Panc1 (cell line): ENCODE data around the gene DDX41. TPM values are rescaled to one million over a fixed set of nuclear protein-coding genes. Genes with fewer than 3 reads are reported as not detected.

ENCODE experiments used
- ATAC-seq: fragments of 200-7000 bp; cut with Tn5 transposase; 2 replicates; pipeline ENCODE4 v1.9.1; 2020; ENCODE audit warnings: mild to moderate bottlenecking, moderate library complexity
- BruUV-seq: library from RNA; stranded (reverse); fragments of 400-500 nt; replicated peaks from 2 replicates; lab custom pipeline; 2021; lab: Mats Ljungman, UMichigan
- CTCF ChIA-PET: fragments of 300-600 bp; sonication (Branson Sonifier 250); formaldehyde crosslinking; loops from one replicate; lab custom pipeline; 2022; ENCODE audit warnings: antibody characterized with exemption; lab: Charles Lee
- POLR2A ChIA-PET: fragments of 300-600 bp; sonication (Branson Sonifier 250); formaldehyde crosslinking; loops from one replicate; lab custom pipeline; 2022; ENCODE audit warnings: antibody characterized with exemption; lab: Charles Lee
- DNase-seq: peaks from one replicate; pipeline ENCODE4 v3.0.0-alpha.2; 2010; ENCODE audit warnings: low read depth, low spot score
- H3K27ac ChIP-seq: 2 replicates; pipeline ENCODE4 v1.5.1; 2011; ENCODE audit warnings: mild to moderate bottlenecking, low read length, inconsistent platforms
- H3K27me3 ChIP-seq: fragments of 200-500 bp; sonication (Bioruptor generic); 2 replicates; pipeline ENCODE4 v1.6.0; 2014; ENCODE audit warnings: low read length, inconsistent platforms; ENCODE audit not compliant: control insufficient read depth, insufficient read depth
- H3K36me3 ChIP-seq: fragments of 200-500 bp; sonication (Bioruptor generic); 2 replicates; pipeline ENCODE4 v1.5.1; 2014; ENCODE audit warnings: inconsistent platforms, mild to moderate bottlenecking, low read length, moderate library complexity; ENCODE audit not compliant: control insufficient read depth, insufficient read depth
- H3K4me1 ChIP-seq: 2 replicates; pipeline ENCODE4 v1.5.1; 2011; ENCODE audit warnings: inconsistent platforms, mild to moderate bottlenecking, low read length, moderate library complexity; ENCODE audit not compliant: control insufficient read depth, insufficient read depth
- H3K4me3 ChIP-seq, 2 experiments: 2 replicates each; pipeline ENCODE4 v1.5.1; 2011 to 2012; ENCODE audit warnings: low read depth in 2 of 2, low read length in 2 of 2, mild to moderate bottlenecking in 2 of 2, inconsistent platforms in 1 of 2, moderate library complexity in 1 of 2
- H3K9me3 ChIP-seq: fragments of 200-500 bp; sonication (Bioruptor generic); 2 replicates; pipeline ENCODE4 v1.5.1; 2014; ENCODE audit warnings: low read depth, mild to moderate bottlenecking, inconsistent platforms, low read length, moderate library complexity; ENCODE audit not compliant: control insufficient read depth, insufficient read depth
- CTCF ChIP-seq: fragments of 450-650 bp; IDR thresholded peaks from 2 replicates; pipeline ENCODE4 v1.5.1; 2017; ENCODE audit warnings: mild to moderate bottlenecking
- POLR2AphosphoS5 ChIP-seq: IDR thresholded peaks from 2 replicates; pipeline ENCODE4 v1.6.1; 2012; ENCODE audit warnings: mild to moderate bottlenecking, low read depth, low read length, moderate library complexity
- REST ChIP-seq, 2 experiments: IDR thresholded peaks; 2 replicates each; pipeline ENCODE4 v1.6.1; 2011 to 2012; ENCODE audit warnings: low read depth in 2 of 2, control low read depth in 1 of 2, low read length in 1 of 2, mild to moderate bottlenecking in 1 of 2, moderate library complexity in 1 of 2; ENCODE audit not compliant: insufficient read depth in 1 of 2
- SIN3A ChIP-seq: IDR thresholded peaks from 2 replicates; pipeline ENCODE4 v1.6.1; 2012; ENCODE audit warnings: low read depth, mild to moderate bottlenecking, low read length, moderate library complexity, borderline replicate concordance; ENCODE audit not compliant: insufficient read depth
- TCF7L2 ChIP-seq: IDR thresholded peaks from 2 replicates; pipeline ENCODE4 v1.6.1; 2011; ENCODE audit warnings: mild to moderate bottlenecking, low read depth, low read length, inconsistent platforms
- in situ Hi-C: cut with HindIII; loops from 2 replicates; pipeline ENCODE4 v1.10.0; 2016; ENCODE audit warnings: low sequenced_read_pairs, low pct_unique_long_range_greater_than_20kb
- intact Hi-C: fragments of 100-400 bp; cut with micrococcal nuclease; formaldehyde crosslinking; loops from one replicate; pipeline ENCODE4 v1.10.0; 2022; ENCODE audit not compliant: unreplicated experiment
- total RNA-seq: library from RNA; stranded (reverse); gene quantifications from one replicate; pipeline ENCODE4 v1.2.1, GENCODE V29; 2021; ENCODE audit not compliant: unreplicated experiment

DDX41 gene
- total RNA-seq, 1 experiment from 2014 or later: 111 TPM

- no peak for DNase-seq
- in situ Hi-C loops: no loop called here
- CTCF ChIA-PET: interaction anchor here (0.6 kb wide), 1 partner anchor 17 kb away, joined by 5 read pairs; no protein-coding TSS in a partner anchor
- peaks cover 22% of the 10 kb centered on the region for H3K4me1 ChIP-seq
- ATAC-seq: no peak
- no peaks in the 10 kb centered on the region for H3K27me3 ChIP-seq
- H3K9me3 ChIP-seq: no peaks in the 10 kb centered on the region
- H3K27ac ChIP-seq: no peak overlapping the region
- POLR2A ChIA-PET: no interaction called here
- TF ChIP-seq TCF7L2: no peak
- TF ChIP-seq SIN3A: no peak
- TF ChIP-seq CTCF: no peak
- TF ChIP-seq POLR2AphosphoS5: no peak
- no peak for TF ChIP-seq REST (IDR thresholded peaks at IDR 0.05; ENCODE audit: insufficient read depth in 1 of 2, low read depth in 2 of 2, low read length in 1 of 2)
- no peaks in the 10 kb centered on the region; the same call in 1 of the 2 replicates for H3K36me3 ChIP-seq
- intact Hi-C loops: no loop called here
- no TSS peak for BruUV-seq
- no peak overlapping the region for H3K4me3 ChIP-seq
Observed at GRCh38 chr5:177475563-177476427, 41.0 kb downstream of the DDX41 start.

- Histone ChIP-seq H3K36me3 (no peaks in the 10 kb centered on the region; the same call in 1 of the 2 replicates), H3K4me3 (no peak overlapping the region), H3K4me1 (peaks cover 29% of the 10 kb centered on the region), H3K27me3 (no peaks in the 10 kb centered on the region), H3K9me3 (no peaks in the 10 kb centered on the region), H3K27ac (peak overlapping the region; percentile 85; the same call in 1 of the 2 replicates)
- in situ Hi-C loops (no loop called here), intact Hi-C loops (no loop called here)
- no TSS peak for BruUV-seq
- ATAC-seq (no peak), DNase-seq (no peak)
- ChIA-PET POLR2A (no interaction called here), CTCF (interaction anchor here (0.6 to 0.7 kb wide), 2 partner anchors 14 to 18 kb away, joined by 4 to 5 read pairs; no protein-coding TSS in a partner anchor)
- TF ChIP-seq POLR2AphosphoS5 (no peak), REST (IDR thresholded peaks at IDR 0.05; ENCODE audit: insufficient read depth in 1 of 2, low read depth in 2 of 2, low read length in 1 of 2) (no peak), SIN3A (no peak), TCF7L2 (no peak), CTCF (no peak)
Observed at GRCh38 chr5:177474846-177475562, 41.8 kb downstream of the DDX41 start.
